Measurements from ENCODE around the gene ABCG2. TPM values are rescaled to one million over a fixed set of nuclear protein-coding genes. Genes with fewer than 3 reads are reported as not detected.
"Not testable (repeated sequence)": the region's sequence is repeated elsewhere in the genome, so short reads cannot be mapped to it uniquely, and the experiment has no call there.

The ABCG2 gene
- polyA plus RNA-seq, 3 donors, result 0.22 to 0.89 (median 0.31) TPM

- H3K27ac ChIP-seq (ENCODE audit: low read depth, low read length), result no peak overlapping the region
- 52 to 98% (median 82%) methylated on average over 1 of the region's 1 CpG for WGBS, 3 donors
Observed at GRCh38 chr4:88134111-88134510, 24.3 kb downstream of the ABCG2 start.

GRCh38 chr4:88130544-88131305, 27.7 kb downstream of the ABCG2 start:
- H3K27ac ChIP-seq (ENCODE audit: low read depth, low read length), result no peak overlapping the region
- WGBS, 3 donors, result 79 to 85% (median 83%) methylated on average over 9 of the region's 9 CpGs

- 92 to 97% (median 97%) methylated on average over 5 of the region's 5 CpGs for WGBS, 3 donors
- H3K27ac ChIP-seq (ENCODE audit: low read depth, low read length), result no peak overlapping the region
Observed at GRCh38 chr4:88130003-88130402, 28.4 kb downstream of the ABCG2 start.

GRCh38 chr4:88122260-88122659, 36.2 kb downstream of the ABCG2 start:
- not testable (repeated sequence) for H3K27ac ChIP-seq (ENCODE audit: low read depth, low read length)
- WGBS, 3 donors, result 75 to 85% (median 81%) methylated on average over 5 of the region's 5 CpGs

GRCh38 chr4:88119943-88120342, 38.5 kb downstream of the ABCG2 start:
- H3K27ac ChIP-seq (ENCODE audit: low read depth, low read length), result no peak overlapping the region
- 79 to 83% (median 82%) methylated on average over 2 of the region's 2 CpGs for WGBS, 3 donors

GRCh38 chr4:88115587-88115986, 42.9 kb downstream of the ABCG2 start:
- 67 to 84% (median 84%) methylated on average over 5 of the region's 5 CpGs for whole genome bisulfite sequencing, 3 donors
- H3K27ac ChIP-seq (ENCODE audit: low read depth, low read length), result no peak overlapping the region

- WGBS, 3 donors, result 95 to 96% (median 95%) methylated on average over 5 of the region's 5 CpGs
- H3K27ac ChIP-seq (ENCODE audit: low read depth, low read length), result no peak overlapping the region
Observed at GRCh38 chr4:88112856-88113255, 45.6 kb downstream of the ABCG2 start.

GRCh38 chr4:88110826-88111225, 47.6 kb downstream of the ABCG2 start:
- 58 to 85% (median 76%) methylated on average over 2 of the region's 2 CpGs for WGBS, 3 donors
- no peak overlapping the region for H3K27ac ChIP-seq (ENCODE audit: low read depth, low read length)

- H3K27ac ChIP-seq (ENCODE audit: low read depth, low read length), result no peak overlapping the region
- WGBS, 3 donors, result 58 to 92% (median 82%) methylated on average over 5 of the region's 5 CpGs
Observed at GRCh38 chr4:88109123-88109881, 49.1 kb downstream of the ABCG2 start.

- WGBS, 3 donors, result 95 to 98% (median 97%) methylated on average over 5 of the region's 5 CpGs
- H3K27ac ChIP-seq (ENCODE audit: low read depth, low read length), result no peak overlapping the region
Observed at GRCh38 chr4:88108747-88109122, 49.7 kb downstream of the ABCG2 start.

GRCh38 chr4:88108108-88108465, 50.4 kb downstream of the ABCG2 start:
- 65 to 90% (median 87%) methylated on average over 7 of the region's 7 CpGs for WGBS, 3 donors

GRCh38 chr4:88107406-88108107, 50.9 kb downstream of the ABCG2 start:
- 29 to 57% (median 38%) methylated on average over 2 of the region's 2 CpGs for WGBS, 3 donors
- no peak overlapping the region for H3K27ac ChIP-seq (ENCODE audit: low read depth, low read length)

More at GRCh38 chr4:88108108-88108465, 50.4 kb downstream of the ABCG2 start:
- not testable (repeated sequence) for H3K27ac ChIP-seq (ENCODE audit: low read depth, low read length)

- 90 to 94% (median 92%) methylated on average over 3 of the region's 3 CpGs for WGBS, 3 donors
- H3K27ac ChIP-seq (ENCODE audit: low read depth, low read length), result no peak overlapping the region
Observed at GRCh38 chr4:88106205-88106604, 52.2 kb downstream of the ABCG2 start.

- WGBS, 3 donors, result 77 to 84% (median 79%) methylated on average over 4 of the region's 4 CpGs
Observed at GRCh38 chr4:88104902-88105610, 53.4 kb downstream of the ABCG2 start.

GRCh38 chr4:88102026-88102425, 56.4 kb downstream of the ABCG2 start:
- 83 to 88% (median 87%) methylated on average over 7 of the region's 7 CpGs for WGBS, 3 donors
- no peak overlapping the region for H3K27ac ChIP-seq (ENCODE audit: low read depth, low read length)

More at GRCh38 chr4:88104902-88105610, 53.4 kb downstream of the ABCG2 start:
- H3K27ac ChIP-seq (ENCODE audit: low read depth, low read length), result no peak overlapping the region

- WGBS, 3 donors, result 56 to 83% (median 81%) methylated on average over 6 of the region's 6 CpGs
Observed at GRCh38 chr4:88101165-88101564, 57.3 kb downstream of the ABCG2 start.

GRCh38 chr4:88098993-88099752, 59.3 kb downstream of the ABCG2 start:
- 87 to 96% (median 93%) methylated on average over 4 of the region's 4 CpGs for WGBS, 3 donors

More at GRCh38 chr4:88101165-88101564, 57.3 kb downstream of the ABCG2 start:
- H3K27ac ChIP-seq (ENCODE audit: low read depth, low read length), result no peak overlapping the region

GRCh38 chr4:88097781-88098180, 60.7 kb downstream of the ABCG2 start:
- WGBS, 3 donors, result 80 to 90% (median 86%) methylated on average over 3 of the region's 3 CpGs

More at GRCh38 chr4:88098993-88099752, 59.3 kb downstream of the ABCG2 start:
- H3K27ac ChIP-seq (ENCODE audit: low read depth, low read length), result no peak overlapping the region

More at GRCh38 chr4:88097781-88098180, 60.7 kb downstream of the ABCG2 start:
- H3K27ac ChIP-seq (ENCODE audit: low read depth, low read length), result no peak overlapping the region

All from adipose tissue (tissue), 3 donors.